SW480 (cell line): ENCODE measurements around the gene PRRC2A.
"Not testable (repeated sequence)": the region's sequence is repeated elsewhere in the genome, so short reads cannot be mapped to it uniquely, and the experiment has no call there.

Experiments
- DNase-seq: peaks from one replicate; pipeline ENCODE4 v3.0.0-alpha.2; 2016; ENCODE audit warnings: low spot score

Gene PRRC2A

GRCh38 chr6:31586008-31586407 is 34.5 kb upstream of the PRRC2A start, which contains the start of gene LST1:
TSS of gene LST1 (plus strand) at chr6:31586277. CDS start at chr6:31587300, 1,023 bp downstream.
- no peak for DNase-seq

- DNase-seq = no peak
Observed at GRCh38 chr6:31586599-31587281, 33.8 kb upstream of the PRRC2A start.

- no peak for DNase-seq
Observed at GRCh38 chr6:31587791-31588777, 32.4 kb upstream of the PRRC2A start.

GRCh38 chr6:31588871-31589650 is 31.5 kb upstream of the PRRC2A start:
- no peak for DNase-seq

GRCh38 chr6:31590691-31591090 is 29.8 kb upstream of the PRRC2A start:
- not testable (repeated sequence) for DNase-seq

- no peak for DNase-seq
Observed at GRCh38 chr6:31592396-31592771, 28.1 kb upstream of the PRRC2A start.

GRCh38 chr6:31597006-31597405 is 23.5 kb upstream of the PRRC2A start:
- DNase-seq = peak; percentile 50

- DNase-seq = no peak
Observed at GRCh38 chr6:31607317-31607716, 13.2 kb upstream of the PRRC2A start.

- DNase-seq = no peak
Observed at GRCh38 chr6:31609519-31610406, 10.8 kb upstream of the PRRC2A start.

GRCh38 chr6:31610968-31611367 is 9.5 kb upstream of the PRRC2A start:
- DNase-seq = no peak

- DNase-seq = no peak
Observed at GRCh38 chr6:31614075-31614619, 6.4 kb upstream of the PRRC2A start.

- DNase-seq = no peak
Observed at GRCh38 chr6:31614684-31615578, 5.6 kb upstream of the PRRC2A start, which contains the start of gene AIF1. TSS of gene AIF1 (plus strand) at chr6:31615234. CDS start at chr6:31615330, 96 bp downstream.

- no peak for DNase-seq
Observed at GRCh38 chr6:31615748-31616147, 4.8 kb upstream of the PRRC2A start.

GRCh38 chr6:31617010-31617409 is 3.5 kb upstream of the PRRC2A start:
- DNase-seq = no peak

GRCh38 chr6:31619805-31620585 is 520 bp upstream of the PRRC2A start:
- DNase-seq = peak; percentile 98

GRCh38 chr6:31621320-31621939 is 915 bp downstream of the PRRC2A start:
- no peak for DNase-seq

- no peak for DNase-seq
Observed at GRCh38 chr6:31621991-31622390, 1.5 kb downstream of the PRRC2A start.

- no peak for DNase-seq
Observed at GRCh38 chr6:31622684-31623091, 2.2 kb downstream of the PRRC2A start.
